ENCODE results near the gene TRAP1. TPM values are rescaled to one million over a fixed set of nuclear protein-coding genes. Genes with fewer than 3 reads are reported as not detected.

Gene TRAP1
- total and polyA plus RNA-seq, 2 experiments from 2014 or later: 143 to 228 TPM

GRCh38 chr16:3677994-3678393 is 39.3 kb downstream of the TRAP1 start:
- Histone ChIP-seq H3K4me1 (ENCODE audit: insufficient read depth) (no peaks in the 10 kb centered on the region), H4K20me1 (replicated peaks; ENCODE audit: insufficient read depth) (peaks cover 7% of the 10 kb centered on the region; the same call in 1 of the 2 replicates), H3K4me3 (no peak overlapping the region), H3F3A (replicated peaks; ENCODE audit: low read depth) (no peaks in the 10 kb centered on the region), H3K27me3 (ENCODE audit: insufficient read depth) (no peaks in the 10 kb centered on the region), H3K27ac (ENCODE audit: low read depth) (no peak overlapping the region), H3K9me2 (ENCODE audit: insufficient read depth) (no peaks in the 10 kb centered on the region), H2AFZ (no peak overlapping the region), H3K4me2 (no peak overlapping the region), H3K36me3 (ENCODE audit: insufficient read depth) (peaks cover 14% of the 10 kb centered on the region; the same call in 1 of the 2 replicates), H3K79me2 (replicated peaks; ENCODE audit: insufficient read depth) (no peaks in the 10 kb centered on the region)
- no peaks in the 10 kb centered on the region for H3K9me3 Mint-ChIP-seq
- no peak for DNase-seq (ENCODE audit: low spot score)
- H3K27ac Mint-ChIP-seq: no peak overlapping the region
- ATAC-seq: no peak
- peaks cover 13% of the 10 kb centered on the region for H3K27me3 Mint-ChIP-seq (ENCODE audit: insufficient read depth, low read depth, poor library complexity)
- H3K4me3 Mint-ChIP-seq: no peak overlapping the region
- H3K36me3 Mint-ChIP-seq (ENCODE audit: low read depth): peaks cover 87% of the 10 kb centered on the region
- TF ChIP-seq ETS1 (IDR thresholded peaks at IDR 0.05): no peak
- TF ChIP-seq EZH2 (IDR thresholded peaks at IDR 0.05; ENCODE audit: low read depth, unreplicated experiment): no peak
- TF ChIP-seq POLR2AphosphoS5 (IDR thresholded peaks at IDR 0.05; ENCODE audit: low read depth): no peak
- no peak for TF ChIP-seq NANOG (IDR thresholded peaks at IDR 0.05; ENCODE audit: borderline replicate concordance)
- TF ChIP-seq REST (IDR thresholded peaks at IDR 0.05; ENCODE audit: unreplicated experiment): no peak
- no peak for TF ChIP-seq CREB1 (CRISPR knock-in tag; IDR thresholded peaks at IDR 0.05; ENCODE audit: low read depth)
- no peak for TF ChIP-seq ZNF462 (CRISPR knock-in tag; IDR thresholded peaks at IDR 0.05)
- TF ChIP-seq STAT1 (IDR thresholded peaks at IDR 0.05; ENCODE audit: unreplicated experiment): no peak
- no peak for TF ChIP-seq CTCF (conservative IDR thresholded peaks at IDR 0.05; ENCODE audit: low read depth in 2 of 2)
- TF ChIP-seq EZH2phosphoT487 (IDR thresholded peaks at IDR 0.05; ENCODE audit: unreplicated experiment): no peak
- no peak for TF ChIP-seq JUNB (IDR thresholded peaks at IDR 0.05; ENCODE audit: unreplicated experiment)
- TF ChIP-seq ZNF331 (CRISPR knock-in tag; IDR thresholded peaks at IDR 0.05; ENCODE audit: low read depth): no peak
- TF ChIP-seq ZNF114 (CRISPR knock-in tag; IDR thresholded peaks at IDR 0.05): no peak
- H3K4me1 Mint-ChIP-seq: no peaks in the 10 kb centered on the region
